Measurements from ENCODE around the gene BTBD1. TPM values are rescaled to one million over a fixed set of nuclear protein-coding genes. Genes with fewer than 3 reads are reported as not detected.

BTBD1 gene
- total RNA-seq, 1 experiment from 2014 or later = 58.3 TPM

DNA sequence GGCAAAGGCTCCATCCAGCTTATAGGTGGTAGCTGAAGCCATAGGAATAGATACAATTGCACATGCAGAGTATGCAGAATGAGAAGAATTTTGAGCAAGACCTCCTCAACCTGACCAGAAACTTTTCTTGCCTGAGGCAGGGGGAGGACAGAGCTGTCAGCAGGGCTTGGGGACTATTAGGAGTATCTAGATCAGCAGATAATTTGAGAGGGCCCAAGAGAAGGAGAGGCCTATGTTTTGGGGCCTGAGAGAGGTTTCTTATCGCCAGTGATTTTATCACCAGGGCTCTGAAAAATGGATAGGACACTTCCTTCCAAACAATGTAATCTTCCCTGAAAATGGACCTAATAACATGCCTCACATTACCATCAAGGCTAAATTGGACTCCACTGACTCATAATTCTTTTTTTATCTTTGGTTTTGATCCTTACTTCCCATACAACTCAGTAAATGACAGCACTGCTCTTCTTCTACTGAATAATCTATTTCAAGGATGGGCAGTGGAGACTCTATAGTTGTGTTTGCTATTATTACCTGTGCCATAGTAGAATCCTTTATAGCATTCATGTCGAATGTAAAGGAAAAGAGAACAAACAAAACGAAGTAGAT, 96.9 kb downstream of the BTBD1 start:
- no peak for TF ChIP-seq EZH2 (IDR thresholded peaks at IDR 0.05; ENCODE audit: borderline replicate concordance, low read depth, low read length, poor library complexity, severe bottlenecking)
- TF ChIP-seq, protein P1, sequence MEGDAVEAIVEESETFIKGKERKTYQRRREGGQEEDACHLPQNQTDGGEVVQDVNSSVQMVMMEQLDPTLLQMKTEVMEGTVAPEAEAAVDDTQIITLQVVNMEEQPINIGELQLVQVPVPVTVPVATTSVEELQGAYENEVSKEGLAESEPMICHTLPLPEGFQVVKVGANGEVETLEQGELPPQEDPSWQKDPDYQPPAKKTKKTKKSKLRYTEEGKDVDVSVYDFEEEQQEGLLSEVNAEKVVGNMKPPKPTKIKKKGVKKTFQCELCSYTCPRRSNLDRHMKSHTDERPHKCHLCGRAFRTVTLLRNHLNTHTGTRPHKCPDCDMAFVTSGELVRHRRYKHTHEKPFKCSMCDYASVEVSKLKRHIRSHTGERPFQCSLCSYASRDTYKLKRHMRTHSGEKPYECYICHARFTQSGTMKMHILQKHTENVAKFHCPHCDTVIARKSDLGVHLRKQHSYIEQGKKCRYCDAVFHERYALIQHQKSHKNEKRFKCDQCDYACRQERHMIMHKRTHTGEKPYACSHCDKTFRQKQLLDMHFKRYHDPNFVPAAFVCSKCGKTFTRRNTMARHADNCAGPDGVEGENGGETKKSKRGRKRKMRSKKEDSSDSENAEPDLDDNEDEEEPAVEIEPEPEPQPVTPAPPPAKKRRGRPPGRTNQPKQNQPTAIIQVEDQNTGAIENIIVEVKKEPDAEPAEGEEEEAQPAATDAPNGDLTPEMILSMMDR (conservative IDR thresholded peaks at IDR 0.05; ENCODE audit: low read depth, low read length) = no peak
- CTCF ChIA-PET = no interaction called here
- DNase-seq (ENCODE audit: low spot score) = no peak

DNA sequence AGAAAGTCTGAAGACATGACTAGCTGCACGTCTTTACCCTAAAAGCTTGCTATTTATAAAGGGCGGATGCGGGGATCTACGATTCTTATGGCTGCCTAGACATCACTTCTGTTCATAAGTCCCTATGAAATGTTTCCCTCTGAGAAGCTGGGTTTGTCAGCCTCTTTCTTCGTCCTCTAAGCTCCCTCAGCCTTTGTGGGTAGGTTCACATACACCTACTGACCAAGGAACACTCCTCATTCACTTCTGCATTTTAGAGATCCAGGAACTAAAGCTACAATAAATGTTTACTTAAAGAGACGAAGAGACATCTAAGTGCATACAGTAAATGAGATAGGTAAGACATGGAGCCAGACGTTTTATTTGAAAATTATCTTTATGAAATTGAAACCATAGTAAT, 97.7 kb downstream of the BTBD1 start:
- BruUV-seq (replicated peaks) = no TSS peak
- H3K9me3 ChIP-seq (ENCODE audit: low read depth, low read length, poor library complexity, severe bottlenecking) = no peaks in the 10 kb centered on the region
- no peak for DNase-seq (ENCODE audit: low spot score)
- ChIA-PET CTCF (no interaction called here), POLR2A (ENCODE audit: low non-redundant PET) (no interaction called here)
- no peak overlapping the region for H3K27ac ChIP-seq (ENCODE audit: low read depth, low read length, poor library complexity, severe bottlenecking)
- H3K27me3 ChIP-seq (replicated peaks; ENCODE audit: insufficient read depth, low read depth, low read length, poor library complexity) = no peaks in the 10 kb centered on the region
- H3K36me3 ChIP-seq (ENCODE audit: insufficient read depth, low read length, poor library complexity, severe bottlenecking) = no peaks in the 10 kb centered on the region
- no peaks in the 10 kb centered on the region for H3K4me1 ChIP-seq (ENCODE audit: insufficient read depth, low read length, poor library complexity, severe bottlenecking)
- TF ChIP-seq, protein P1 (conservative IDR thresholded peaks at IDR 0.05; ENCODE audit: low read depth, low read length) = no peak
- TF ChIP-seq EZH2 (IDR thresholded peaks at IDR 0.05; ENCODE audit: borderline replicate concordance, low read depth, low read length, poor library complexity, severe bottlenecking) = no peak
- intact Hi-C loops (cut with micrococcal nuclease; ENCODE audit: unreplicated experiment) = no loop called here
- no peak overlapping the region for H3K4me3 ChIP-seq (ENCODE audit: low read depth, low read length, poor library complexity, severe bottlenecking)

More for the DNA sequence above, 96.9 kb downstream of the BTBD1 start:
- H3K4me1 ChIP-seq (ENCODE audit: insufficient read depth, low read length, poor library complexity, severe bottlenecking) = no peaks in the 10 kb centered on the region
- no peaks in the 10 kb centered on the region for H3K9me3 ChIP-seq (ENCODE audit: low read depth, low read length, poor library complexity, severe bottlenecking)
- no peak overlapping the region for H3K27ac ChIP-seq (ENCODE audit: low read depth, low read length, poor library complexity, severe bottlenecking)
- H3K36me3 ChIP-seq (ENCODE audit: insufficient read depth, low read length, poor library complexity, severe bottlenecking) = no peaks in the 10 kb centered on the region
- intact Hi-C loops (cut with micrococcal nuclease; ENCODE audit: unreplicated experiment) = no loop called here
- H3K4me3 ChIP-seq (ENCODE audit: low read depth, low read length, poor library complexity, severe bottlenecking) = no peak overlapping the region
- H3K27me3 ChIP-seq (replicated peaks; ENCODE audit: insufficient read depth, low read depth, low read length, poor library complexity) = no peaks in the 10 kb centered on the region
- POLR2A ChIA-PET (ENCODE audit: low non-redundant PET) = no interaction called here
- no TSS peak for BruUV-seq (replicated peaks)

DNA sequence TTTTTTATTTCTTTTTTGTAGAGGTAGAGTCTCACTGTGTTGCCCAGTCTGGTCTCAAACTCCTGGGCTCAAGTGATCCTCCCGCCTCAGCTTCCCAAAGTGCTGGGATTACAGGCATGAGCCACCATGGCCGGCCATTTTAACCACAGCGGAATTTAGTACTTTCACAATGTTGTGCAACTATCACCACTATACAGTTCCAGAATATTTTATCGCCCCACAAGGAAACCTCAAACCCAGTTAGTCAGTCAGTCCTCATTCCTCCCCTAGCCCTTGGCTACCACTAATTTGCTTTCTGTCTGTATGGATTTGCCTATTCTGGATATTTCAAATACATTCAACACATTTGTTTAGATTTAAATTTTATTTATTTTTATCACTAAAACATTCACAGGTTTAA, 99.0 kb downstream of the BTBD1 start:
- Histone ChIP-seq H3K36me3 (ENCODE audit: insufficient read depth, low read length, poor library complexity, severe bottlenecking) (no peaks in the 10 kb centered on the region), H3K27me3 (replicated peaks; ENCODE audit: insufficient read depth, low read depth, low read length, poor library complexity) (no peaks in the 10 kb centered on the region), H3K4me3 (ENCODE audit: low read depth, low read length, poor library complexity, severe bottlenecking) (no peak overlapping the region), H3K4me1 (ENCODE audit: insufficient read depth, low read length, poor library complexity, severe bottlenecking) (no peaks in the 10 kb centered on the region), H3K9me3 (ENCODE audit: low read depth, low read length, poor library complexity, severe bottlenecking) (no peaks in the 10 kb centered on the region), H3K27ac (ENCODE audit: low read depth, low read length, poor library complexity, severe bottlenecking) (no peak overlapping the region)
- CTCF ChIA-PET = no interaction called here
- DNase-seq (ENCODE audit: low spot score) = no peak
- intact Hi-C loops (cut with micrococcal nuclease; ENCODE audit: unreplicated experiment) = no loop called here
- TF ChIP-seq EZH2 (IDR thresholded peaks at IDR 0.05; ENCODE audit: borderline replicate concordance, low read depth, low read length, poor library complexity, severe bottlenecking) = no peak
- no TSS peak for BruUV-seq (replicated peaks)
- POLR2A ChIA-PET (ENCODE audit: low non-redundant PET) = no interaction called here

DNA sequence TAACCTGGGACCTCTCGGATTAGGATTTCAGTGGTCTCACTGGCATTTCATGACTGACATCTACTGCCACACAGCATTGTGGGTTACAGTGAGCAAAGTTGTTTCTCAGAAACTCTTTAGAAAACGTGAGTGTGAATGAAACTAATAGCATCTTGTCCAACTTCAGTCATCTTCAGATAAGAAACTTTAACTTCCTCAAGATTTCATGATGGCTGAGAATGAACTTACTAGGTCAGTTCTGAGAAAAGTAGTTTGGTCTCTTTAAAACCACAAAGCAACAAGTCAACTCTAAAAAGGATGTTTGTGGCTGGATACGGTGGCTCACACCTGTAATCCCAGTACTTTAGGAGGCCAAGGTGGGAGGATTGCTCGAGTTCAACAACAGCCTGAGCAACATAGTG, 100.4 kb downstream of the BTBD1 start:
- no peaks in the 10 kb centered on the region for H3K4me1 ChIP-seq (ENCODE audit: insufficient read depth, low read length, poor library complexity, severe bottlenecking)
- ChIA-PET CTCF (no interaction called here), POLR2A (ENCODE audit: low non-redundant PET) (no interaction called here)
- H3K27me3 ChIP-seq (replicated peaks; ENCODE audit: insufficient read depth, low read depth, low read length, poor library complexity) = no peaks in the 10 kb centered on the region
- no peak overlapping the region for H3K27ac ChIP-seq (ENCODE audit: low read depth, low read length, poor library complexity, severe bottlenecking)
- no TSS peak for BruUV-seq (replicated peaks)
- TF ChIP-seq, protein P1 (conservative IDR thresholded peaks at IDR 0.05; ENCODE audit: low read depth, low read length) = no peak
- TF ChIP-seq EZH2 (IDR thresholded peaks at IDR 0.05; ENCODE audit: borderline replicate concordance, low read depth, low read length, poor library complexity, severe bottlenecking) = no peak
- intact Hi-C loops (cut with micrococcal nuclease; ENCODE audit: unreplicated experiment) = no loop called here
- H3K36me3 ChIP-seq (ENCODE audit: insufficient read depth, low read length, poor library complexity, severe bottlenecking) = no peaks in the 10 kb centered on the region
- no peak for DNase-seq (ENCODE audit: low spot score)
- H3K9me3 ChIP-seq (ENCODE audit: low read depth, low read length, poor library complexity, severe bottlenecking) = no peaks in the 10 kb centered on the region
- no peak overlapping the region for H3K4me3 ChIP-seq (ENCODE audit: low read depth, low read length, poor library complexity, severe bottlenecking)

All from A673 (cell line).